ENCODE data around the gene HSFX3.
"Not testable (repeated sequence)": the region's sequence is repeated elsewhere in the genome, so short reads cannot be mapped to it uniquely, and the experiment has no call there.

Gene HSFX3

GRCh38 chrX:149549701-149550100, at the start of gene HSFX3:
Gene HSFX3, minus strand, starts transcription at chrX:149549924. Its CDS starts 72 bp downstream, at chrX:149549852.
- not testable (repeated sequence) for DNase-seq

- not testable (repeated sequence) for DNase-seq
Measured at GRCh38 chrX:149598603-149599002, 48.9 kb upstream of the HSFX3 start.

- DNase-seq: not testable (repeated sequence)
Measured at GRCh38 chrX:149595943-149596342, 46.2 kb upstream of the HSFX3 start.

- not testable (repeated sequence) for DNase-seq
Measured at GRCh38 chrX:149595214-149595613, 45.5 kb upstream of the HSFX3 start, which contains the start of gene HSFX2. Gene HSFX2, minus strand, starts transcription at chrX:149595314. Its CDS starts 614 bp downstream, at chrX:149594700.

GRCh38 chrX:149590993-149591392, 41.3 kb upstream of the HSFX3 start:
- not testable (repeated sequence) for DNase-seq

- not testable (repeated sequence) for DNase-seq
Measured at GRCh38 chrX:149587359-149587758, 37.6 kb upstream of the HSFX3 start, which contains the start of gene MAGEA9B. Gene MAGEA9B, minus strand, starts transcription at chrX:149587459. Its CDS starts 4,280 bp downstream, at chrX:149583179.

GRCh38 chrX:149585631-149586030, 35.9 kb upstream of the HSFX3 start:
- not testable (repeated sequence) for DNase-seq

GRCh38 chrX:149573456-149573855, 23.7 kb upstream of the HSFX3 start:
- DNase-seq: not testable (repeated sequence)

- DNase-seq: no peak
Measured at GRCh38 chrX:149572743-149573142, 23.0 kb upstream of the HSFX3 start.

GRCh38 chrX:149571770-149572169, 22.0 kb upstream of the HSFX3 start:
- DNase-seq: no peak

- DNase-seq: no peak
Measured at GRCh38 chrX:149570668-149571067, 20.9 kb upstream of the HSFX3 start.

- DNase-seq: no peak
Measured at GRCh38 chrX:149569770-149570169, 20.0 kb upstream of the HSFX3 start.

GRCh38 chrX:149568701-149569296, 19.1 kb upstream of the HSFX3 start:
- DNase-seq: no peak

GRCh38 chrX:149567621-149568417, 18.1 kb upstream of the HSFX3 start:
- no peak for DNase-seq

- no peak for DNase-seq
Measured at GRCh38 chrX:149563359-149563758, 13.6 kb upstream of the HSFX3 start.

GRCh38 chrX:149555251-149555650, 5.5 kb upstream of the HSFX3 start:
- not testable (repeated sequence) for DNase-seq

GRCh38 chrX:149551939-149552248, 2.2 kb upstream of the HSFX3 start:
- DNase-seq: not testable (repeated sequence)

- not testable (repeated sequence) for DNase-seq
Measured at GRCh38 chrX:149551245-149551938, 1.7 kb upstream of the HSFX3 start.

GRCh38 chrX:149550454-149550853, 730 bp upstream of the HSFX3 start:
- not testable (repeated sequence) for DNase-seq

GRCh38 chrX:149547782-149548181, 1.9 kb downstream of the HSFX3 start:
- DNase-seq: not testable (repeated sequence)

GRCh38 chrX:149546962-149547361, 2.8 kb downstream of the HSFX3 start:
- not testable (repeated sequence) for DNase-seq

- DNase-seq: not testable (repeated sequence)
Measured at GRCh38 chrX:149545545-149546543, 3.9 kb downstream of the HSFX3 start.

Data from NCI-H1436 treated with DMSO at 0.1 percent for 48 hours (cell line).